Sciatic nerve (tissue), 2 donors: Measurements from ENCODE around the gene SDF4. TPM values are rescaled to one million over a fixed set of nuclear protein-coding genes. Genes with fewer than 3 reads are reported as not detected.

ENCODE experiments used
- ATAC-seq: fragments of 200-7000 bp; cut with Tn5 transposase; one replicate; pipeline ENCODE4 v1.9.1; 2020; ENCODE audit warnings: mild to moderate bottlenecking, moderate library complexity
- DNase-seq: peaks from one replicate; pipeline ENCODE4 v3.0.0-alpha.2; 2020; ENCODE audit warnings: low spot score
- intact Hi-C: fragments of 100-400 bp; cut with DNase I; formaldehyde crosslinking; loops from one replicate; pipeline ENCODE4 v1.14.2; 2022
- microRNA-seq: library from miRNA; unstranded; fragments of <30 nt; microRNA quantifications from one replicate; pipeline ENCODE4 v1.2.0, GENCODE V29; 2020
- total RNA-seq: library from RNA; stranded (reverse); fragmentation: NEBNext Ultra II Directional; extraction: Animal tissue kit (Norgen Biotek cat#: 25700); gene quantifications from one replicate; pipeline ENCODE4 v1.2.1, GENCODE V29; 2021
- donor health status: DM: no; HTN: no; CAD: no.
- donor health status: DM: no; HTN: no; CAD: no.

Gene SDF4
- total RNA-seq, 1 donor from 2014 or later = 94.9 TPM

DNA sequence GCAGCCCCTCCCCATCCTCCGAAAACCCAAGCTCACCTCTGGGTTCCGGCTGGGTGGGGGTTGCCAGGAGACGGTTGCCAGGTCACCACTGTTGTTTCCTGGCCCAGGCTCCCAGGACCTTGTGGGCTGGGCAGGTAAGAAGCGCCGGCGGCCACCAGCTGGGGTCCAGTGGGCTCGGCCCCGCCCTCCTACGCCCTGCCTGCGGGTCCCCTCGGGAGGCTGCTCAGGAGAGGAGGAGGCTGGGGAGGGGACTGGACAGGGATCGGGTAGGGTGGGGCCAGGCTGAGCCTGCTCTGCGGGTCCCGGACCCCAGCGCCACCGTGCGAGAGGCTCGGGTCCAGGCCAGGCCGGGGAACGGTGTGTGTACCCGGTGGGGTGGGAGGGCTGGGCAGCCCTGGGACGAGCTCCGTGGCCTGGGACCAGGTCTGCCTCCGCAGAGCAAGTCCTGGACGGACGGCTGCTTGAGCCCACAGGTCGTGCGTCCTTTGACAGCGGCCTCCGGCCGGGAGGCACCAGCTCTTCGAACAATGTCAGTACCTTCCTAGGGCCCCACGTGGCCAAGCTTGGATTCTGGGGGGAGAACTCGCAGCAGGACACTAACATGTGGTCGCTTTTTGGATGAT lies 57.9 kb downstream of the SDF4 start, which contains the start of gene TTLL10:
TSS of gene TTLL10 (plus strand) at position 88 of the 623 bp plus-strand sequence. CDS start 5,336 bp downstream, outside the sequence.
- ATAC-seq (no peak), DNase-seq (no peak)
- intact Hi-C loops = no loop called here

DNA sequence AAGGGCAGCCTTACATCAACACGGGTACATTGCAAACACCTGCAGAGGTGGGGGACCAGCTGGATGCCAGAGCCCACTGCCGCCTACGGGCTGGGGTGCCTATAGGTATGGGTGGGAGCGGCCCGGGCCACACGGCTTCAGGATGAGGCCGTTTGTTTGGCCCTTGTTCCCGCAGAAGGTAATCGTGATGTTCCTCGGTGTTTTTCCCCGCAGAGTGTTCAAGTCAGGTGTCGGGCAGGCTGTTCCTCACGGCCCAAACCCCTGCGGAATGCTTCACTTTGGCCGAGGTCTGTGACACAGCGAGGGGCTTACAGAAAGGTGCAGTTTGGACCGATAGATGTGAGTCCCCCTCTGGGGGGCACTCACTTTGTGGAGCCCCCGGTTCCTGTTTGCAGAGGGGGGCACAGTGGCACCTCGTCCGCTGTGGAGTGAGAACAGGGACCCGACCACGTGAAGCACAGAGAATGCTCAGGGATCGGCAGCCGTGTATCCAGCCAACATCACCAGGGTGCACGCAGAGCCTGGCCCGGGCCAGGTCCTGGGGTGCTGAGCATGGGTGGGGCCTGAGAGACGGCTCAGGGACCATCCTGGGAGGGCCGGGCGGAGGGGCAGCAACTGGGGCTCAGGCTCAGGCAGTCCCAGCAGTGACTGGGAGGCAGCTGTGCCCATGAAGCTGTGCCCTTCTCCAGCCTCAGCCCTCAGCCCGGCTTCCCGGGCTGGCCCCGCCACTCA lies 58.6 kb downstream of the SDF4 start:
- ATAC-seq = no peak
- DNase-seq = no peak
- intact Hi-C loops = no loop called here

DNA sequence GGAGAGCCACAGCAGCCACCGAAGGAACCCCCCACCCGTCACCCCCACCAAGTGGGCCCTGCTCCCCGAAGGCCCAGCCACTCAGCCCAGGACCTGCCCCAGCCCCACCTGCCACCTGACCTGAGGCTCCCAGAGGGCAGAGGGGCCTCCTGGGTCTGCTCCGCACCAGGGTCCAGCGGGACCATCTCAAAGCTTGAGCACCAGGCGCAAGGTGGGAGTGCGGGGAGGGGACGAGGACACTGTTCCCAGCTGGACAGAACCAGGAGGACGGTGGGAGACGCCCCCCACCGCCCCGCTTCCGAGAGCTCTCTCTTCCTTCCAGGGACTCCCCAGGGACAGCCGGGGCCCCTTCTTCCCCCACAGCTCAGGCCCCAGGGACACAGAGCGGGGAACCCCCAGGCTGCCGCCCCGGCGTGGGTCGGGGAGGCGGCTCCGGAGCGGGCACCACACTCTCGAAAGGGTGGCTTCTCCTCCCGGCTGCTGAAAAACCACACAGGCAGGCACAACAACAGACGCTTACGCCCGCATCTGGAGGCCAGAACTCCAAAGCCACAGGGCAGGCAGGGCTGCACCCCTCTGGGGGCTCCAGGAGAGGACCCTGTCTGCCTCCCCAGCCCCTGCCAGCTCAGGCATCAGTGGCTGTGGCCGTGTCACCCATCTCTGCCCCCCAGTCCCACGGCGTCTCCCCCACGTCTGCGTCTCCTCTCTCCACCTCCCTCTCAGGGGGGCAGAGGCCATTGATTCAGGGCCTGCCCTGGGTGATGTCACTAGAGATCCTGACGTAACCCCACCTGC lies 60.1 kb downstream of the SDF4 start:
- intact Hi-C loops = no loop called here
- ATAC-seq (no peak), DNase-seq (no peak)

DNA sequence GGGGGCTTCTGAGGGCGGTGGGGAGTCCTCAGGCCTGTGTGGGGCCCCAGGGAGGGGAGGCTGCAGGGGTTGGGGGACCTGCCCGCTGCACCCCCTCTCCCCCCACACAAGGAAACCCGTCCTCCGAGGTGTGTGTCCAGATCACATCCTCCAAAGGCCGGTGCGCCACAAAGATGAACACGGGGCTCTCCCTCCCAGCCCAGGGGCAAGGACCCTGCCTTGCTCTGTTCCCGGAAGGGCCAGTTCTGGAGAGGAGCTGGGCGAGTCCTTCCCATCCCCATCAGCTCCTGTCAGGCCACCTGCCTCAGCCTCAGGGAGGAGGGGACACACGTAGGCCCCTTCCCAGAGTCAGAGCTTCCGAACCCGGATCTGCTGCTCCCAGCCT lies 60.6 kb downstream of the SDF4 start:
- DNase-seq (no peak), ATAC-seq (no peak)
- intact Hi-C loops = no loop called here

DNA sequence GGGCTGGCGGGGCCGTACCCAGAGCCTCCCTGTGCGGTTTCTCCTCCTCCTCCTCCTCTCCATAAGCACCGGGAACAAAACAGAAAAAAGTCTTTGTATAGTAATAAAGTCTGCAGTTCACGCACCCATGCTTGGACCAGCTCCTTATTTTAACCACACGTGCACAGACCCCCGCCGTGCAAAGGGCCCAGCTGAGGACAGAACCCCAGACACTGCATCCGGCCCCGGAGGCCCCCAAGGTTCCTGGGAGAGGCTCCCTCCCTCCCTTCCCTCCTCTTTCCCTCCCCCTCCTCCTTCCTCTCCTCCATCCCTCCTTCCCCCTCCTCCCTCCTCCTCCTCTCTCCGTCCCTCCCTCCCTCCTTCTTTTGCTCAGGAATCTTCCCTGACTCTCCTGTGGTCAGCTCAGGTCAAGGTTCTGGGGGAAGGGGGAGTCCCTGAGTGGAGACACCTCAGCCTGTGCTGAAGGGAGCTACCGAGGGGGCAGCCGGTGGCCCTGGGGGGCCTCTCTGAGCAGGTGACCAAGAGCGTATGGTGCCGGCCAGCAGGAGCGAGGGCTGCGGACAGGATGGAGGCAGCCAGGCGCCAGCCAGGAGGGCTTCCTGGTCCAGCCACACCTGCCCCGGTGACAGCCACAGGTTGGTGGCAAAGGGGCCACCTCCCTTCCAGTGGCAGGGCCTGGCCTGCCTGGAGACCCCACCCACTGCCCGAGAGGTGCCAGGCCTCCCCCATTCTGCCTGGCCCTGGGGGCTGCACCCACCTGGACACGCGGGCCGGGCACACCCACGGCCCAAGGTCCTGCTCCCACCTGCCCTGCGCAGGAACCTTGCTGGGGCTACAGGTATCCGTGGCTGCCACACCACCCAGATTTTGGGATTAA lies 61.3 kb downstream of the SDF4 start:
- DNase-seq = no peak
- no peak for ATAC-seq
- intact Hi-C loops = no loop called here

DNA sequence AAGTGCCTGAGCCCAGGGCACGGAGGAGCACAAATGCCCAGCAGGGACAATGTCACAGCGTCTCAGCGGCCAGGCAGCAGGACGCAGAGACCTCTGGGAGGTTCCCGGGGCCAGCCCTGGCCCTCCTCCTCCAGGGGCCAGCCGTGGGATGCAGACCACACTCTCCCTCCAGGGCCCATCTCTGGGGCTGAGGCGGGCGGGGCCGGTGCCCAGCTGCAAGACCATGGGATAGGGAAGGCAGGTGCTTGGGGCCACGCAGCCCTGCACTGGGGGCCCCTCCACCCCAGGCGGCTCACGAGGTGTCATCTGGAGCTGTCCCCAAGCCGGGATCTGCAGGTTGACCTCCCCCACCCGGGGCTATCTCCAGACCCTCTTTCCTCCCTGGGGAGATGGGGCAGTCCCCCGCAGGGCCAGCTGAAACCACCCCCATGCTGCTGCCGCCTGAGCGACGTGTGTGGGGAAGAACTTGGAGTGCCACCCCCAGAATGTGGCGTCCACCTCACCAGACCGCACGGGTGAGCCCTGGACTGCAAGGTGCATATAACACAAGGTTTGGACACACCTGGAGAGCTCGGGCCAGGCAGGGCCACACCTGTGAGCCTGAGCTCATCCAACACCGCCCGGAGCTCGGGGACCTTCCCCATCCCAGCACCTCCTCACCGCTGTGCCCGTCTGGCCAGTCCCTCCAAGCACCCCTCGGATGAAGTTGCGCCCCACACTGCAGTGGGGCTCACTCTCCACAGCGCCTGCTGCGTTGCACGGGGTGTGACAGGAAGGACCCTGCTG lies 62.2 kb downstream of the SDF4 start:
- intact Hi-C loops = no loop called here
- no peak for DNase-seq
- no peak for ATAC-seq

GRCh38 chr1:1168451-1169411 lies 63.1 kb downstream of the SDF4 start:
- DNase-seq = no peak
- ATAC-seq = no peak
- intact Hi-C loops = no loop called here

DNA sequence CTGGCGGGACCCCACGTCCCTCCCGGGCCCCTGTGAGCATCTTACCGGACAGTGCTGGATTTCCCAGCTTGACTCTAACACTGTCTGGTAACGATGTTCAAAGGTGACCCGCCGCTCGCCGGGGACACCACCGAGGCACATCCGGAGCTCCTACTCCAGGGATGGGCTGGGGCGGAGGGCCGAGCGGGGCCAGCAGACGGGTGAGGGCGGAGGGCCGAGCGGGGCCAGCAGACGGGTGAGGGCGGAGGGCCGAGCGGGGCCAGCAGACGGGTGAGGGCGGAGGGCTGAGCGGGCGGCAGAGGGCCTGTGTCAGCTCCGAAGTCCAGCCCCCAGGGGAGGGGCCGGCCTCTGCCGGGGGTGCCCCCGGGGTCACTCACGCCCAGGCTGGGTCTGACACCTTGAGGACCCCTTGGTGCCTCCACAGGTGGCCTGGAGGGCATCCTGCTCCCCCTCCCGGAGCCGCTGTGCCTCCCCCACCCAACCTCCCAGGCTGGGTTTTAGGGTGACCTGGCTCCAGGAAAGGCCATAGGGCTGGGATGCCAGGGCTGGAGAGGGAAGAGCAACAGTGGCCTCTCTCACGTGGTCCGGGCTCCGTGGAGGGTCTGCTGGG lies 63.9 kb downstream of the SDF4 start:
- ATAC-seq (no peak), DNase-seq (no peak)
- intact Hi-C loops = no loop called here

- no peak for ATAC-seq
- intact Hi-C loops = no loop called here
- no peak for DNase-seq
Observed at GRCh38 chr1:1167398-1167821, 64.4 kb downstream of the SDF4 start.

Small RNA genes lying within 50 kb of the gene (microRNA-seq; reads per million reads assigned to microRNA genes)
- gene MIR200A (22.4 reads per million, percentile 34 among the genes with 10 or more reads in this experiment), gene MIR200B (90.9 reads per million, percentile 55 among the genes with 10 or more reads in this experiment), gene MIR429 (31.5 reads per million, percentile 40 among the genes with 10 or more reads in this experiment)

Other genes with a start within 250 kb of the SDF4 start
- not detected for gene PERM1, start 249.9 kb downstream of the SDF4 start, total RNA-seq
- gene HES4, start 231.9 kb downstream of the SDF4 start, total RNA-seq = 30.5 TPM
- 18.8 TPM for gene ISG15, start 218.5 kb downstream of the SDF4 start, total RNA-seq
- gene AGRN, start 211.9 kb downstream of the SDF4 start, total RNA-seq = 22.0 TPM
- gene RNF223, start 157.7 kb downstream of the SDF4 start, total RNA-seq = not detected
- gene C1orf159, start 115.9 kb downstream of the SDF4 start, total RNA-seq = 12.0 TPM
- 0.71 TPM for gene TTLL10, start 58.1 kb downstream of the SDF4 start, total RNA-seq
- 0.58 TPM for gene TNFRSF18, start 25.4 kb downstream of the SDF4 start, total RNA-seq
- gene TNFRSF4, start 17.8 kb downstream of the SDF4 start, total RNA-seq = 2.5 TPM
- gene B3GALT6, start 236 bp upstream of the SDF4 start, total RNA-seq = 10.9 TPM
- 3.5 TPM for gene C1QTNF12, start 14.7 kb upstream of the SDF4 start, total RNA-seq
- gene UBE2J2, start 41.9 kb upstream of the SDF4 start, total RNA-seq = 50.5 TPM
- 12.5 TPM for gene SCNN1D, start 48.4 kb upstream of the SDF4 start, total RNA-seq
- gene ACAP3, start 75.9 kb upstream of the SDF4 start, total RNA-seq = 74.7 TPM
- 11.3 TPM for gene PUSL1, start 76.6 kb upstream of the SDF4 start, total RNA-seq
- 111 TPM for gene INTS11, start 92.7 kb upstream of the SDF4 start, total RNA-seq
- gene CPTP, start 92.8 kb upstream of the SDF4 start, total RNA-seq = 15.7 TPM
- 0.49 TPM for gene TAS1R3, start 99.3 kb upstream of the SDF4 start, total RNA-seq
- gene DVL1, start 117.4 kb upstream of the SDF4 start, total RNA-seq = 91.4 TPM
- 262 TPM for gene MXRA8, start 126.6 kb upstream of the SDF4 start, total RNA-seq
- 58.9 TPM for gene AURKAIP1, start 143.2 kb upstream of the SDF4 start, total RNA-seq
- gene CCNL2, start 167.3 kb upstream of the SDF4 start, total RNA-seq = 207 TPM
- gene MRPL20, start 175.3 kb upstream of the SDF4 start, total RNA-seq = 75.6 TPM
- gene ANKRD65, start 189.3 kb upstream of the SDF4 start, total RNA-seq = 11.2 TPM
- gene VWA1, start 203.7 kb upstream of the SDF4 start, total RNA-seq = 175 TPM
- 2.4 TPM for gene ATAD3C, start 217.7 kb upstream of the SDF4 start, total RNA-seq
- gene ATAD3B, start 239.8 kb upstream of the SDF4 start, total RNA-seq = 28.6 TPM